HG02623 (cell line): ENCODE data around the gene TMEM184C.

Source experiments
- ATAC-seq: cut with Tn5 transposase; IDR thresholded peaks from one replicate; pipeline ENCODE4 v1.9.1; 2021; ENCODE audit warnings: moderate library complexity; ENCODE audit not compliant: unreplicated experiment

TMEM184C gene

GRCh38 chr4:147648656-147649055, 31.5 kb downstream of the TMEM184C start:
- ATAC-seq = no peak

DNA sequence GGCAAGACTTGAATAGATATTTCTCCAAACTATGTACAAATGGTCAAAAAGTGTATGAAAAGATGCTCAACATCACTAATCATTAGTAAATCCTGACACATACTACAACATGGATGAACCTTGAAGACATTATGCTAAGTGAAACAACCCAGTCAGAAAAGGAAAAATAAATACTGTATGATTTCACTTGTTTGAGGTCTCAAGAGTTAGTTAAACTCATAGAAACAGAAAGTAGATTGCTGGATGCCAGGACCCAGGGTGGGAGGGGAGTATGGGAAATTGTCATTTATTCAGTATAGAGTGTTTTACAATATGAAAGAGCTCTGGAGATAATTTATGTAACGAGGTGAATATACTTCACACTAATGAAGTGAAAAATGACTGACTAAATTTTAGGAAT, 34.4 kb downstream of the TMEM184C start:
- ATAC-seq = no peak

- no peak for ATAC-seq
These were observed 38.4 kb downstream of the TMEM184C start for GRCh38 chr4:147655639-147656038.

DNA sequence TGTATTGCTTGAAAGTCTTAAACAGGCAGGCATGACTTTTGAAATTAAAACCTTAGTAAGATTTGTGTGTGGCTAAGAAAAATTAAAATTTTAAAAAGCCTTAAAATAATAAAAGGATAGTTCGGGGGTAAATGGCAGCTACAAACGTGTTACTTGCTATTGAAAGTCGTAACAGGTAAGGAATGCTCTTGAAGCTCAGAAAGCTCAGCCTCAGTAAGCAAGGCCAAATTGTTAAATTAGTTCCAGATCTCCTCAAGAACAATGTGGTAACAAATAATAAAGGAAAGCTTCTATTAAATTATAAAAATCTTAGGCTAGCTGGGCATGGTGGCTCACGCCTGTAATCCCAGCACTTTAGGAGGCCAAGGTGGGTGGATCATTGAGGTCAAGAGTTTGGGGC, 41.3 kb downstream of the TMEM184C start:
- ATAC-seq = no peak

DNA sequence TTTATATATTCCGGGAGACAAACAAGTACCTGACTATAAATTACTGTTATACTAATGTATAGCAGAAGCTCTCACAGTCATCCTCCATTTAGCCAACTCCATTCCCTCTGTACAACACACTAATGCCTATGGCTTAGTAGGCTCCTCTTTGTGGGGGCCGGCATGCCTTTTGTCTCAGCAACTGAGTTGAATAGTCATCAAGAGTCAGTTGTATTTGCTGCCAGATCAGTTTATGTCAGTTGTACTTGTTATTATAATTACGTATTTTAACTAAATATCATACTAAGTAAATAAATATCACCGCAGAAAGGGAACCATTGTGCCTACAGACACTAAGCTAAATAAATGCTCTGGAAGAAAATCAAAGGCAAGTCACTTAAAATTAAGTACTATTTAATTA, 56.9 kb downstream of the TMEM184C start:
- ATAC-seq = no peak

GRCh38 chr4:147674496-147674895, 57.3 kb downstream of the TMEM184C start:
- no peak for ATAC-seq

- ATAC-seq = no peak
These were observed 60.9 kb downstream of the TMEM184C start for GRCh38 chr4:147678106-147678505.

DNA sequence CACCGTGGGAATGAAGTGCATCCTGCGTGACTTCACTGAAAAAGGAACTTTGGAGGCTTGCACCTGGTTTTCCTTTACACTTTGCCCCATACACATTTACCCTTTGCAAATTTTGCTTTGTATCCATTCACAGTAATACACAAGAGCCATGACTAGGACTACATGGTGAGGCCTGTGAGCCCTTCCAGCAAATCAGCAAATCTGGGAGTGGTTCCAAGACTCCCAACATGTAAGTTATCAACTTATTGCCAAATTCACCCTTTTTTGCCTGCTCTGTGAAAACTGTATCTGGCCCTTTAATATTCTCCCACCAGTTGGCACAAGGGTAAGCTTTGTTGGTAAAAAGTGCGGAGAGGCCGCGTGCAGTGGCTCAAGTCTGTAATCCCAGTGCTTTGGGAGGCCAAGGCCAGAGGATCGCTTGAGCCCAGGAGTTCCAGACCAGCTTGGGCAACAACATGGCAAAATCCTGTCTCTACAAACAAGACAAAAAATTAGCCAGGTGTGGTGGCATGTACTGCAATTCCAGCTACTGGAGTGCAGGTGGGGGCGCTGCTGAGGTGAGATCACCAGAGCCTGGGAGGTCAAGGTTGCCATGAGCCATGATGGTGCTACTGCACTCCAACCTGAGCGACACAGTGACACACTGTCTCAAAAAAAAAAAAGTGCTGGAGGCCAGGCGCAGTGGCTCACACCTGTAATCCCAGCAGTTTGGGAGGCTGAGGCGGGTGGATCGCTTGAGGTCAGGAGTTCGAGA, 61.8 kb downstream of the TMEM184C start:
- no peak for ATAC-seq

- ATAC-seq = no peak
These were observed 65.6 kb downstream of the TMEM184C start for GRCh38 chr4:147682755-147683154.

DNA sequence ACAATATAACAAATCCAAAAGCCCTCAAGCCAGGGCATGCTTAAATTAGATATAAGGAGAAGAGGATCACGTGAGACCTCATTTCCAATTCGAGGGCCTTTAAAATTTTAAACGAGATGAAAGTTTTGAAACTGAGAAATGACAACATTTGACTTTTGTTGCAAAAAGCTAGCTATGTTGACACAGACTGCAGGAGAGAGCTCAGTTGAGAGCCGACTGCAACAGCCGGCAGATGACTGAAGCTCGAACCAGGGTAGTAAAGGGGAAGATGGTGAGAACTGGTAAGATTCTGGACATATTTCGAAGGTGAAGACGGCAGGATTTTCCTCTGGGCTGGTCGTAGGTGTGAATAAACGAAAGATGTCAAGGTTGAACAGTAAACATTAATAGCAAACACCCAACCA, 66.0 kb downstream of the TMEM184C start:
- ATAC-seq = no peak

- ATAC-seq = peak; percentile 99
These were observed 66.8 kb downstream of the TMEM184C start, which contains the start of gene PRMT9 for GRCh38 chr4:147683717-147684700. Gene PRMT9 (minus strand): TSS chr4:147684163. CDS start chr4:147683987, 176 bp downstream.

DNA sequence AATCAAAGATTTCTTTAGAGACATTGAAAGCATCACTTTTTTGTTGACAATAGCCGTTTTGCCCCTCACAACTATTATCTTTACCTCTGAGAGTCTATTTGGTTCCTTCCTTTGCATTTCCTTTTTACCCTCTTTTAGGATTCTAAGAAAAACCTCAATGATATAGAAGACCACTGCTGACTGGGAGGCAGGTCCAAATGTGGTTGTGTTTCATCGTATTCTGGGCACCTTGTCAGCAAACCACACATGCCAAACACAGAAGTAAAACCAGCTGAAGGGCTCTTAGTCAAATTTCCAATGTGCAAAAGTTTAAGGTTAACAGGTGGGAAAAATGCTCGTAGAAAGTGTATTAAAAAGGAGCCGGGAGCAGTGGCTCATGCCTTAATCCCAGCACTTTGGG, 71.9 kb downstream of the TMEM184C start:
- no peak for ATAC-seq

DNA sequence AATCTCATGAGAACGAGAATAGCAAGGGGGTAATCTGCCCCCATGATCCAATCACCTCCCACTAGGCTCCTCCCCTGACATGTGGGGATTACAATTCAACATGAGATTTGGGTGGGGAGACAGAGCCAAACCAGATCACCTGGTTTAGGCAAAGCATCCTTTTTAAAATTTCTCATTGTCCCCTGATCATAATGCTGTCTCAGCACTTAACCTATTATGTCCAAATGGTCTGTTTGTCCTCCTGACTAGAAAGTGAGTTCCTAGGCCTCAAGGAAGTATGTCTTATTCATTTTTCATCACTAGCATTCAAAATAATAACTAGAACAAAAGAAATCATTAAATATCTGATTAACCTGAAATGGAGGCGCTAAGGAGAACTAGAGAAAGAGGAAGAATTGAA, 74.6 kb downstream of the TMEM184C start:
- ATAC-seq = no peak

- ATAC-seq = no peak
These were observed 76.0 kb downstream of the TMEM184C start for GRCh38 chr4:147693218-147693617.

GRCh38 chr4:147696866-147697265, 79.7 kb downstream of the TMEM184C start:
- ATAC-seq = no peak

DNA sequence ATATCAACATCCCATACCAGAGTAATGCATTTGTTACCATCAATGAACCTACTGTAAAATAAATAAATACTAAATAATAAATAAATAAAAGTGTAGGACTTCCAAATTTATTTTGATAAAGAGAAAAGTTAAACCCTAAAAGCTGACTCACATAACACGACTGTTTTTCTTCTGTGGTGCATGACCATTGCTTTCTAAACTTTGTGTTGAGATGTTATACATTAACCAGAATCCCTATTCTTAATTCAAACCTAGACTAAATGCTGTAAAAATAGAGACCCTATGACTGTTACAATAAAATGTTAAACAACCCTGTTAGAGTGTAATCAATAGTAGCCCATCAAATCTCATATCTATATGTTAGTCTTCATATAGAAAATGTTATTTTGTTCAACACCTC, 87.6 kb downstream of the TMEM184C start:
- ATAC-seq = no peak

- ATAC-seq = peak; percentile 68
These were observed 90.9 kb downstream of the TMEM184C start for GRCh38 chr4:147707892-147708672.

DNA sequence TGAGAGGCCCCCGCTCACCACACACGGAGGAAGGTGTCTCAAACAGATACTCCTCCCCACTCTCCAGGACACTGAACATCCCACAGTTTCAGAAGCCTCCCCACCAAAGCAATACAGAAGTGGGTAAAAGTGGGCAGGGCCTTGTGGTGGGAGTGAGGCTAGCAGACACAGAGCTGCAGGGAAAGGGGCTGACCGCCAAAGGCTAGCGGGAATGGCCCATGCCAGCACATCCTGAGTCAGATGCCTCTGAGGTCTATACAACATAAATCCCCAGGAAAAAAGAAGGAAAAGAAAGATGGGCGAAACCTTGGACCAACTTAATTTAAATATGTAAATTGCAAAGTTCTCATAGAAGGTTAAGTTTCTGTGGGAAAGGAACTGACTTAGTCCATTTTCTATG, 92.8 kb downstream of the TMEM184C start:
- ATAC-seq = no peak

GRCh38 chr4:147714575-147715401, 97.6 kb downstream of the TMEM184C start:
- ATAC-seq = no peak

GRCh38 chr4:147717878-147718277, 100.7 kb downstream of the TMEM184C start:
- ATAC-seq = peak; percentile 93
